MM.1S (cell line): ENCODE measurements around the gene ARID1A.

ENCODE experiments used
- CTCF ChIP-seq: fragments of 300-600 bp; sonication (generic); IDR thresholded peaks from 2 replicates; pipeline ENCODE4 v1.5.1; 2016; ENCODE audit warnings: antibody characterized with exemption, low read length, mixed read lengths
- EZH2 ChIP-seq: fragments of 300-600 bp; sonication (generic); optimal IDR thresholded peaks from 2 replicates; pipeline ENCODE3; 2017; ENCODE audit warnings: low read depth, mild to moderate bottlenecking, antibody characterized with exemption, low read length, mixed read lengths

GRCh38 chr1:26820784-26821269 is 125.0 kb downstream of the ARID1A start:
- TF ChIP-seq CTCF: peak; percentile 63
- no peak for TF ChIP-seq EZH2
